Activated CD8-positive, alpha-beta T cell treated with anti-CD3 and anti-CD28 coated beads, Interleukin-2, amount 10 ng/mL, durations not matched to agents 7 days and 5 days (primary cell): Measurements from ENCODE around the gene ADGRD1. TPM values are rescaled to one million over a fixed set of nuclear protein-coding genes. Genes with fewer than 3 reads are reported as not detected.

Source experiments
- ATAC-seq: fragments of 150-1000 bp; cut with Tn5 transposase; one replicate; pipeline ENCODE4 v1.10.0; 2021; ENCODE audit warnings: moderate library complexity
- CTCF ChIA-PET: fragments of 350-600 bp; sonication (Branson Sonifier 250); formaldehyde crosslinking; loops from one replicate; lab custom pipeline; 2021; ENCODE audit warnings: antibody characterized with exemption; lab: Charles Lee
- POLR2A ChIA-PET: fragments of 350-600 bp; sonication (Branson Sonifier 250); formaldehyde crosslinking; loops from one replicate; lab custom pipeline; 2021; ENCODE audit warnings: antibody characterized with exemption; lab: Charles Lee
- DNase-seq: peaks from one replicate; pipeline ENCODE4 v3.0.0-alpha.2; 2020
- H3K27ac Mint-ChIP-seq: one replicate; pipeline ENCODE4 v1.8.0; 2021; ENCODE audit warnings: mild to moderate bottlenecking, mixed read lengths
- H3K27me3 Mint-ChIP-seq: one replicate; pipeline ENCODE4 v1.8.0; 2021; ENCODE audit warnings: low read depth, mixed read lengths
- H3K36me3 Mint-ChIP-seq: one replicate; pipeline ENCODE4 v1.8.0; 2021; ENCODE audit warnings: low read depth, mixed read lengths
- H3K4me1 Mint-ChIP-seq: one replicate; pipeline ENCODE4 v1.8.0; 2021; ENCODE audit warnings: low read depth, mixed read lengths
- H3K4me3 Mint-ChIP-seq: one replicate; pipeline ENCODE4 v1.8.0; 2021; ENCODE audit warnings: mild to moderate bottlenecking, mixed read lengths
- H3K9me3 Mint-ChIP-seq: one replicate; pipeline ENCODE4 v1.8.0; 2022; ENCODE audit warnings: mixed read lengths; ENCODE audit not compliant: insufficient read depth
- total RNA-seq, 2 experiments: library from RNA; stranded (reverse); gene quantifications; one replicate each; pipeline ENCODE4 v1.2.3, GENCODE V29; 2021

Gene ADGRD1
- total RNA-seq, 2 experiments from 2014 or later: not detected

GRCh38 chr12:131102991-131103668, 149.4 kb downstream of the ADGRD1 start:
- DNase-seq (no peak), ATAC-seq (no peak)
- H3K27ac Mint-ChIP-seq: no peak overlapping the region
- H3K4me1 Mint-ChIP-seq: peaks cover 20% of the 10 kb centered on the region
- no peaks in the 10 kb centered on the region for H3K9me3 Mint-ChIP-seq
- POLR2A ChIA-PET: no interaction called here
- CTCF ChIA-PET: interaction anchor here (1.1 to 6.8 kb wide), 6 partner anchors 10 to 727 kb away, joined by 3 to 104 read pairs (median 21); no protein-coding TSS in a partner anchor
- H3K4me3 Mint-ChIP-seq: no peak overlapping the region
- no peaks in the 10 kb centered on the region for H3K36me3 Mint-ChIP-seq
- H3K27me3 Mint-ChIP-seq: no peaks in the 10 kb centered on the region

GRCh38 chr12:131103669-131104462, 150.2 kb downstream of the ADGRD1 start:
- no peak for DNase-seq
- no peak overlapping the region for H3K27ac Mint-ChIP-seq
- CTCF ChIA-PET: interaction anchor here (0.7 to 6.8 kb wide), 16 partner anchors 11 to 726 kb away, joined by 3 to 104 read pairs (median 4); no protein-coding TSS in a partner anchor

GRCh38 chr12:131104463-131105350, 151.0 kb downstream of the ADGRD1 start:
- H3K27ac Mint-ChIP-seq: no peak overlapping the region
- CTCF ChIA-PET: interaction anchor here (0.7 to 6.8 kb wide), 22 partner anchors 9 to 725 kb away, joined by 3 to 104 read pairs (median 3); no protein-coding TSS in a partner anchor
- H3K4me3 Mint-ChIP-seq: no peak overlapping the region
- POLR2A ChIA-PET: interaction anchor here (0.6 to 1.2 kb wide), 2 partner anchors 28 to 515 kb away, joined by 3 read pairs; no protein-coding TSS in a partner anchor
- ATAC-seq (peak; percentile 94), DNase-seq (peak; percentile 86)
- no peaks in the 10 kb centered on the region for H3K9me3 Mint-ChIP-seq
- H3K4me1 Mint-ChIP-seq: peaks cover 20% of the 10 kb centered on the region
- H3K36me3 Mint-ChIP-seq: no peaks in the 10 kb centered on the region
- H3K27me3 Mint-ChIP-seq: no peaks in the 10 kb centered on the region

More at GRCh38 chr12:131103669-131104462, 150.2 kb downstream of the ADGRD1 start:
- ATAC-seq: no peak
- POLR2A ChIA-PET: interaction anchor here (0.6 to 1.2 kb wide), 2 partner anchors 29 to 516 kb away, joined by 3 read pairs; no protein-coding TSS in a partner anchor
- H3K9me3 Mint-ChIP-seq: no peaks in the 10 kb centered on the region
- no peak overlapping the region for H3K4me3 Mint-ChIP-seq
- no peaks in the 10 kb centered on the region for H3K27me3 Mint-ChIP-seq
- peaks cover 20% of the 10 kb centered on the region for H3K4me1 Mint-ChIP-seq
- no peaks in the 10 kb centered on the region for H3K36me3 Mint-ChIP-seq

- Mint-ChIP-seq H3K27me3 (no peaks in the 10 kb centered on the region), H3K4me1 (peaks cover 20% of the 10 kb centered on the region), H3K36me3 (no peaks in the 10 kb centered on the region), H3K4me3 (no peak overlapping the region), H3K9me3 (no peaks in the 10 kb centered on the region), H3K27ac (no peak overlapping the region)
- ATAC-seq (no peak), DNase-seq (no peak)
- ChIA-PET CTCF (interaction anchor here (0.7 to 6.8 kb wide), 20 partner anchors 10 to 725 kb away, joined by 3 to 104 read pairs (median 4); no protein-coding TSS in a partner anchor), POLR2A (interaction anchor here (0.6 kb wide), 1 partner anchor 289 kb away, joined by 3 read pairs; no protein-coding TSS in a partner anchor)
These were observed 151.6 kb downstream of the ADGRD1 start for GRCh38 chr12:131105351-131105735.

GRCh38 chr12:131105736-131106348, 152.1 kb downstream of the ADGRD1 start:
- Mint-ChIP-seq H3K4me1 (peaks cover 20% of the 10 kb centered on the region), H3K27me3 (peaks cover 2% of the 10 kb centered on the region), H3K9me3 (no peaks in the 10 kb centered on the region), H3K4me3 (peak overlapping the region; percentile 12), H3K27ac (peak overlapping the region; percentile 27), H3K36me3 (no peaks in the 10 kb centered on the region)
- DNase-seq: peak; percentile 54
- ChIA-PET CTCF (interaction anchor here (0.7 to 6.8 kb wide), 14 partner anchors 10 to 724 kb away, joined by 3 to 104 read pairs (median 4); no protein-coding TSS in a partner anchor), POLR2A (interaction anchor here (0.6 kb wide), 2 partner anchors 290 to 605 kb away, joined by 3 read pairs; partner anchors contain the start of gene SFSWAP)
- ATAC-seq: peak; percentile 53

- ChIA-PET CTCF (interaction anchor here (0.7 to 6.8 kb wide), 9 partner anchors 10 to 723 kb away, joined by 3 to 104 read pairs (median 4); no protein-coding TSS in a partner anchor), POLR2A (interaction anchor here (0.6 kb wide), 1 partner anchor 605 kb away, joined by 3 read pairs; the partner anchor contains the start of gene SFSWAP)
- Mint-ChIP-seq H3K9me3 (no peaks in the 10 kb centered on the region), H3K27me3 (peaks cover 2% of the 10 kb centered on the region), H3K4me1 (peaks cover 20% of the 10 kb centered on the region), H3K27ac (no peak overlapping the region), H3K4me3 (no peak overlapping the region), H3K36me3 (no peaks in the 10 kb centered on the region)
- ATAC-seq: no peak
- no peak for DNase-seq
These were observed 152.7 kb downstream of the ADGRD1 start for GRCh38 chr12:131106349-131106941.

GRCh38 chr12:131108177-131108955, 154.7 kb downstream of the ADGRD1 start:
- CTCF ChIA-PET: no interaction called here
- Mint-ChIP-seq H3K27me3 (peaks cover 5% of the 10 kb centered on the region), H3K4me1 (peaks cover 16% of the 10 kb centered on the region), H3K9me3 (no peaks in the 10 kb centered on the region), H3K27ac (no peak overlapping the region), H3K4me3 (no peak overlapping the region), H3K36me3 (no peaks in the 10 kb centered on the region)
- no peak for DNase-seq
- no peak for ATAC-seq
- POLR2A ChIA-PET: no interaction called here

- peaks cover 5% of the 10 kb centered on the region for H3K27me3 Mint-ChIP-seq
- ATAC-seq (no peak), DNase-seq (no peak)
- no peaks in the 10 kb centered on the region for H3K4me1 Mint-ChIP-seq
- ChIA-PET POLR2A (no interaction called here), CTCF (no interaction called here)
- no peaks in the 10 kb centered on the region for H3K9me3 Mint-ChIP-seq
- no peak overlapping the region for H3K27ac Mint-ChIP-seq
- no peak overlapping the region for H3K4me3 Mint-ChIP-seq
- no peaks in the 10 kb centered on the region for H3K36me3 Mint-ChIP-seq
These were observed 157.7 kb downstream of the ADGRD1 start for GRCh38 chr12:131111446-131111845.

- ChIA-PET CTCF (interaction anchor here (1.3 kb wide), 1 partner anchor 20 kb away, joined by 3 read pairs; no protein-coding TSS in a partner anchor), POLR2A (no interaction called here)
- ATAC-seq (no peak), DNase-seq (no peak)
- no peak overlapping the region for H3K4me3 Mint-ChIP-seq
- no peaks in the 10 kb centered on the region for H3K9me3 Mint-ChIP-seq
- no peaks in the 10 kb centered on the region for H3K36me3 Mint-ChIP-seq
- H3K27ac Mint-ChIP-seq: no peak overlapping the region
- peaks cover 5% of the 10 kb centered on the region for H3K27me3 Mint-ChIP-seq
- H3K4me1 Mint-ChIP-seq: no peaks in the 10 kb centered on the region
These were observed 158.3 kb downstream of the ADGRD1 start for GRCh38 chr12:131112021-131112420.
